IPS DF 4.7 (cell line): Measurements from ENCODE around the gene ANKRD1.

Source experiments
- DNase-seq: peaks from one replicate; pipeline ENCODE4 v3.0.0-alpha.2; 2013; ENCODE audit warnings: low spot score; ENCODE audit errors: extremely low read depth

Gene ANKRD1

DNA sequence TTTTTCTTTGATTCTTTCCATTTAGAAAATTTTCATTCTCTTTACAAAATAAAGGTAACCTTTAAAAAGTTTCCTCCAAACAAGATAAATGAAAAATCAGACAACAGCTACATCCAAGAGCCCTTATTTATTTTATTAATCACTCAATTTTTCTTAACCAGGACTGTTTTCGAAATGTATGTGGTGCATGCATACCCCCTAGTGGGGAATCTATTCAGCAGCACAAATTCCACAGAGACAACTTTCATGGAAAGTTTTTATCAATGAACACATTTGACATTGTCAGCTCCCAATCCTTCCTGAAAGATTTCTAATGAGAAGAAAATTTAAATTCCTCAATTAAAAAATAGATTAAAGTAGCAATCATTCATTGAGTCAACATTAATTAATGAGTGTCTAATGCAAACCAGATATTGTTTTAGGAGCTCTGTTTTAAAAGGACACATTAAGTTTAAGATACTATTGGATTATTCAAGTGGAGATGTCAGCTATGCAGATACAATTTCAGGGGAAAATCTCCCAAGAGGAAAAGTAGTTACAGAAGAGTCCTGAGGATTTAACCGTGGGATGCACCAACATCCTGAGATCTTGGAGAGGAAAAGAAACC lies 57.9 kb downstream of the ANKRD1 start:
- no peak for DNase-seq
